ENCODE measurements around the gene ARID1B.

ARID1B gene

DNA sequence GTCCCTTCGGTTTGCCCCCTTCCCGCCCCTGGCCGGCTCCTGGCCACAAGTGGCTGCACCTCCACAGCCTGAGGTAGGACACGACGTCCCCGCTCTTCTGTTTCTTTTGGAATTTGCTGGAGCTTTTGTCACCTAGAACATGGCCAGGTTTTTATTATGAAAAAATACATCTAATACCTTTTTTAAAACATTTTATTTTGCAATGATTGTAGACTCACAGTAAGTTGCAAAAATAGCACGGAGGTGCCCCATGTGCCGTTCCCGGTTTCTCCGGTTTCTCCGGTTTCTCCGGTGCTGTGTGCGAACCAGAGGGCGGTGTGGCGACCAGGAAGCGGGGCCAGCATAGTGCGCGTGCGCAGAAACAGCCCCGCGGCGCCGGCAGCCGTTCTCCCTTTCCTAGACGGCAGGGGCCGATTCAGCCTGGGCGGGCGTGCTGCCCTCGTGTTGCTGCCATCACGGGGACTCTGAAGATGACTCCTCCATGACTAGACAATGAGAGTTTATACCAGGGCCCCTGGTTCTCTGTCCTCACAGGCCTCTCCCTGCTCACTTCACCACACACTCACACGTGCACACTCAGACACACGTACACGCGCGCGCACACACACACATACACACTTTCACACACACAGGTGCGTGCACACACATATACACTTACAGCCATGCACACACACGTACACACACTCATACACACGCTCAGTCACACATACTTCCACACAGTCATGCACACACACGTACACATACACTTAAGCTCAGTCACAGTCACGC, 444.1 kb downstream of the ARID1B start:
- Histone ChIP-seq H3K9ac (ENCODE audit: low read length) (peak overlapping the region; percentile 33; the same call in 1 of the 2 replicates), H3K27me3 (replicated peaks; ENCODE audit: insufficient read depth, low read length) (no peaks in the 10 kb centered on the region), H3K79me2 (ENCODE audit: low read length) (no peaks in the 10 kb centered on the region), H2AFZ (ENCODE audit: low read length) (peak overlapping the region; percentile 63), H3K27ac (ENCODE audit: low read length) (no peak overlapping the region), H3K4me3 (ENCODE audit: low read length) (peak overlapping the region; percentile 50), H3F3A (ENCODE audit: insufficient read depth, low read length) (no peaks in the 10 kb centered on the region), H3K4me2 (ENCODE audit: low read depth, low read length) (peak overlapping the region; percentile 82), H4K20me1 (ENCODE audit: insufficient read depth, low read length) (no peaks in the 10 kb centered on the region), H3K9me2 (replicated peaks; ENCODE audit: insufficient read depth, low read length) (no peaks in the 10 kb centered on the region), H3K4me1 (ENCODE audit: low read length) (no peaks in the 10 kb centered on the region), H3K9me3 (replicated peaks; ENCODE audit: insufficient read depth, low read length) (no peaks in the 10 kb centered on the region), H3K36me3 (replicated peaks; ENCODE audit: insufficient read depth, low read length) (no peaks in the 10 kb centered on the region)
- DNase-seq = peak; percentile 47
- no peak for TF ChIP-seq EZH2phosphoT487 (IDR thresholded peaks at IDR 0.05; ENCODE audit: low read length)
- TF ChIP-seq, protein P1, sequence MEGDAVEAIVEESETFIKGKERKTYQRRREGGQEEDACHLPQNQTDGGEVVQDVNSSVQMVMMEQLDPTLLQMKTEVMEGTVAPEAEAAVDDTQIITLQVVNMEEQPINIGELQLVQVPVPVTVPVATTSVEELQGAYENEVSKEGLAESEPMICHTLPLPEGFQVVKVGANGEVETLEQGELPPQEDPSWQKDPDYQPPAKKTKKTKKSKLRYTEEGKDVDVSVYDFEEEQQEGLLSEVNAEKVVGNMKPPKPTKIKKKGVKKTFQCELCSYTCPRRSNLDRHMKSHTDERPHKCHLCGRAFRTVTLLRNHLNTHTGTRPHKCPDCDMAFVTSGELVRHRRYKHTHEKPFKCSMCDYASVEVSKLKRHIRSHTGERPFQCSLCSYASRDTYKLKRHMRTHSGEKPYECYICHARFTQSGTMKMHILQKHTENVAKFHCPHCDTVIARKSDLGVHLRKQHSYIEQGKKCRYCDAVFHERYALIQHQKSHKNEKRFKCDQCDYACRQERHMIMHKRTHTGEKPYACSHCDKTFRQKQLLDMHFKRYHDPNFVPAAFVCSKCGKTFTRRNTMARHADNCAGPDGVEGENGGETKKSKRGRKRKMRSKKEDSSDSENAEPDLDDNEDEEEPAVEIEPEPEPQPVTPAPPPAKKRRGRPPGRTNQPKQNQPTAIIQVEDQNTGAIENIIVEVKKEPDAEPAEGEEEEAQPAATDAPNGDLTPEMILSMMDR (IDR thresholded peaks at IDR 0.05; ENCODE audit: low read length) = no peak
- no peak for TF ChIP-seq EZH2 (optimal IDR thresholded peaks at IDR 0.05; ENCODE audit: low read depth, low read length)

DNA sequence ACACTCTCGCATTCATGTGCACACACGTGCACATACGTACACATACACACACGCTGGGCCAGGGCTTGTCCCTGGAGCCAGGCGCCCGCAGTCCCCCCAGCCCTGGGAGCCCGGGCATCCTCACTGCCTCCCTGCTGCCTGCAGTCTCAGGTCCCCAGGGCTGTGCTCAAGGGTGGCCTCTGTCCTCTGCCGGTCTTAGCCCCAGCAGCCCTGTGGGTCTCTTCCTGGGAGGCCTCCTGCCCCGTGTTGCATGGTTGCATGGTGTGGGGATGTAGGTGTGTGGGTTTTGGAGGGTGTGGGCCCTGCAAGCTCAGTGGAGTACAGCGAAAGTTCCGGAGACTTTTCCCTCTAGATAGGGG, 444.6 kb downstream of the ARID1B start:
- H3K27ac ChIP-seq (ENCODE audit: low read length) = no peak overlapping the region
- no peak for DNase-seq
- no peak overlapping the region for H3K9ac ChIP-seq (ENCODE audit: low read length)
- H2AFZ ChIP-seq (ENCODE audit: low read length) = no peak overlapping the region
- H3F3A ChIP-seq (ENCODE audit: insufficient read depth, low read length) = no peaks in the 10 kb centered on the region
- no peaks in the 10 kb centered on the region for H3K4me1 ChIP-seq (ENCODE audit: low read length)
- H4K20me1 ChIP-seq (ENCODE audit: insufficient read depth, low read length) = no peaks in the 10 kb centered on the region
- no peak overlapping the region for H3K4me2 ChIP-seq (ENCODE audit: low read depth, low read length)
- H3K27me3 ChIP-seq (replicated peaks; ENCODE audit: insufficient read depth, low read length) = no peaks in the 10 kb centered on the region
- no peaks in the 10 kb centered on the region for H3K9me3 ChIP-seq (replicated peaks; ENCODE audit: insufficient read depth, low read length)
- TF ChIP-seq, protein P1 (IDR thresholded peaks at IDR 0.05; ENCODE audit: low read length) = no peak
- TF ChIP-seq EZH2phosphoT487 (IDR thresholded peaks at IDR 0.05; ENCODE audit: low read length) (no peak), EZH2 (optimal IDR thresholded peaks at IDR 0.05; ENCODE audit: low read depth, low read length) (no peak)
- no peaks in the 10 kb centered on the region for H3K79me2 ChIP-seq (ENCODE audit: low read length)
- H3K36me3 ChIP-seq (replicated peaks; ENCODE audit: insufficient read depth, low read length) = no peaks in the 10 kb centered on the region
- no peak overlapping the region for H3K4me3 ChIP-seq (ENCODE audit: low read length)
- H3K9me2 ChIP-seq (replicated peaks; ENCODE audit: insufficient read depth, low read length) = no peaks in the 10 kb centered on the region

DNA sequence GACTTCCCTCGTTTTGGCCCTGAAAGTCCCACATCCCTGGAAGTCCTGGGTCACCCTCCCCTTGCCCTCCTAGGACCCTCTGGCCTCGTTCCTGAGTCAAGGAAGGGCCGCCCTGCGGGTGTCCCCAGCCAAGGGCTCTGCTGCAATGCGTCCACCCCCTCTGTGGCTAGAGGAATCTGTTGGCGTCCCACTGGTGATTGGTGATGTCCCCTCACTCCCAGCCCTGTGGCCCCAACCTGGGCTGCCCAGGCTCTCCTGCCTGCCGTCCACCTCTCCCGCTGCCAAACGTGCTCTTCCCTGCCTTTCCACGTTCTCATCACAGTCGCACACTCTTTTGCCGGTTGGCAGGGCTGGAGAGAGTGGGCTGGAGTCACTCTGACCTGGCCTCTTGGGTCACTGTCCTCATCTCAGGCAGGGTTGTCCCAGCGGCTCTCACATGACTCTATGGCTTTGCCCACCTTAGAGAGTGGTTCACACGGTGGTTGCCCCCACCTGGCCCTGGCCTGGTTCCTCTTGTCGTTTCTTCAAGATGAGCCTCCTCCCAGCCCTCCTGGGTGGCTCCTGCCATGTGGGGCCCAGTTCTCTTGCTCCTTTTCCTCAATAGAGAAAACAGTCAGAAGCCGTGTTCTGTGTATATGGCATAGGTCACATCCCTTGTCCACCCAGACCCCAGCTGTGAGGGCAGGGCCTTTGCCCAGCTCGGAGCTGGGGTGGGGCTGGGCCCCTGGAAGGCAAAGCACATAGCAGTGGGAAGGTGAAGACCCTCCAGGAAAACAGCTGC, 445.2 kb downstream of the ARID1B start:
- no peaks in the 10 kb centered on the region for H3K36me3 ChIP-seq (replicated peaks; ENCODE audit: insufficient read depth, low read length)
- no peaks in the 10 kb centered on the region for H4K20me1 ChIP-seq (ENCODE audit: insufficient read depth, low read length)
- no peaks in the 10 kb centered on the region for H3K9me3 ChIP-seq (replicated peaks; ENCODE audit: insufficient read depth, low read length)
- H3K27me3 ChIP-seq (replicated peaks; ENCODE audit: insufficient read depth, low read length) = no peaks in the 10 kb centered on the region
- TF ChIP-seq, protein P1 (IDR thresholded peaks at IDR 0.05; ENCODE audit: low read length) = no peak
- H3K9me2 ChIP-seq (replicated peaks; ENCODE audit: insufficient read depth, low read length) = no peaks in the 10 kb centered on the region
- no peak for DNase-seq
- H3K9ac ChIP-seq (ENCODE audit: low read length) = no peak overlapping the region
- no peaks in the 10 kb centered on the region for H3F3A ChIP-seq (ENCODE audit: insufficient read depth, low read length)
- no peak overlapping the region for H3K4me3 ChIP-seq (ENCODE audit: low read length)
- H3K4me2 ChIP-seq (ENCODE audit: low read depth, low read length) = no peak overlapping the region
- no peaks in the 10 kb centered on the region for H3K79me2 ChIP-seq (ENCODE audit: low read length)
- no peak overlapping the region for H3K27ac ChIP-seq (ENCODE audit: low read length)
- no peak overlapping the region for H2AFZ ChIP-seq (ENCODE audit: low read length)
- H3K4me1 ChIP-seq (ENCODE audit: low read length) = no peaks in the 10 kb centered on the region

Measured in MM.1S (cell line).